Body of pancreas (tissue), 4 donors: ENCODE data around the gene UNC80.
A peak's percentile ranks its signal among the peaks of the same experiment; 100 is the strongest.

Source experiments
- POLR2A ChIP-seq, 3 donors: fragments of 450-650 bp; IDR thresholded peaks; one replicate each; pipeline ENCODE4 v1.6.1; 2016; ENCODE audit warnings: antibody characterized with exemption in 3 of 3, mild to moderate bottlenecking in 2 of 3
- TF ChIP-seq, protein P1 (sequence below), 7 experiments: fragments of 450-650 bp in 4 of 7; fragments of 200-600 bp in 3 of 7; sonication (generic) in 3 of 7; IDR thresholded peaks; one replicate each; pipeline ENCODE4 v1.5.1; 2016 to 2019; ENCODE audit warnings: antibody characterized with exemption in 7 of 7

GRCh38 chr2:209956271-209956670 is 184.6 kb downstream of the UNC80 start:
- TF ChIP-seq POLR2A (IDR thresholded peaks at IDR 0.05): no peak
- TF ChIP-seq, protein P1, sequence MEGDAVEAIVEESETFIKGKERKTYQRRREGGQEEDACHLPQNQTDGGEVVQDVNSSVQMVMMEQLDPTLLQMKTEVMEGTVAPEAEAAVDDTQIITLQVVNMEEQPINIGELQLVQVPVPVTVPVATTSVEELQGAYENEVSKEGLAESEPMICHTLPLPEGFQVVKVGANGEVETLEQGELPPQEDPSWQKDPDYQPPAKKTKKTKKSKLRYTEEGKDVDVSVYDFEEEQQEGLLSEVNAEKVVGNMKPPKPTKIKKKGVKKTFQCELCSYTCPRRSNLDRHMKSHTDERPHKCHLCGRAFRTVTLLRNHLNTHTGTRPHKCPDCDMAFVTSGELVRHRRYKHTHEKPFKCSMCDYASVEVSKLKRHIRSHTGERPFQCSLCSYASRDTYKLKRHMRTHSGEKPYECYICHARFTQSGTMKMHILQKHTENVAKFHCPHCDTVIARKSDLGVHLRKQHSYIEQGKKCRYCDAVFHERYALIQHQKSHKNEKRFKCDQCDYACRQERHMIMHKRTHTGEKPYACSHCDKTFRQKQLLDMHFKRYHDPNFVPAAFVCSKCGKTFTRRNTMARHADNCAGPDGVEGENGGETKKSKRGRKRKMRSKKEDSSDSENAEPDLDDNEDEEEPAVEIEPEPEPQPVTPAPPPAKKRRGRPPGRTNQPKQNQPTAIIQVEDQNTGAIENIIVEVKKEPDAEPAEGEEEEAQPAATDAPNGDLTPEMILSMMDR (IDR thresholded peaks at IDR 0.05): peak in 3 of 7 experiments; percentile 8 to 13 (median 11)
